GM10248 (cell line): ENCODE measurements around the gene CAPN15.

Experiments
- CTCF ChIA-PET: fragments of 300-600 bp; sonication (Branson Sonifier 250); formaldehyde crosslinking; extraction: SDS; loops from one replicate; lab custom pipeline; 2021; ENCODE audit warnings: antibody characterized with exemption; lab: Yijun Ruan, JAX
- POLR2A ChIA-PET: fragments of 350-650 bp; sonication (Branson Sonifier 250); formaldehyde crosslinking; extraction: SDS; loops from one replicate; lab custom pipeline; 2020; ENCODE audit warnings: antibody characterized with exemption; lab: Yijun Ruan, JAX
- DNase-seq: peaks from one replicate; pipeline ENCODE4 v3.0.0; 2012; ENCODE audit errors: extremely low spot score
- CTCF ChIP-seq: IDR thresholded peaks from 2 replicates; pipeline ENCODE4 v1.5.1; 2012; ENCODE audit warnings: mild to moderate bottlenecking, low read depth; ENCODE audit errors: extremely low read depth, missing control alignments, control extremely low read depth

Gene CAPN15

GRCh38 chr16:521381-522210 lies 5.9 kb upstream of the CAPN15 start:
- POLR2A ChIA-PET, result no interaction called here

GRCh38 chr16:522320-523096 lies 5.0 kb upstream of the CAPN15 start:
- no peak for DNase-seq
- CTCF ChIA-PET, result interaction anchor here (0.9 to 1.8 kb wide), 2 partner anchors 8 to 15 kb away, joined by 3 to 5 read pairs; no protein-coding TSS in a partner anchor
- no peak for TF ChIP-seq CTCF
- POLR2A ChIA-PET, result no interaction called here

More at GRCh38 chr16:521381-522210, 5.9 kb upstream of the CAPN15 start:
- DNase-seq, result no peak
- CTCF ChIA-PET, result interaction anchor here (0.9 to 1.8 kb wide), 2 partner anchors 7 to 16 kb away, joined by 3 to 5 read pairs; no protein-coding TSS in a partner anchor
- no peak for TF ChIP-seq CTCF

- ChIA-PET POLR2A (no interaction called here), CTCF (interaction anchor here (1.8 kb wide), 1 partner anchor 9 kb away, joined by 5 read pairs; no protein-coding TSS in a partner anchor)
- no peak for TF ChIP-seq CTCF
- DNase-seq, result no peak
Measured at GRCh38 chr16:523097-523741, 4.3 kb upstream of the CAPN15 start.

GRCh38 chr16:524274-525040 lies 3.1 kb upstream of the CAPN15 start:
- CTCF ChIA-PET, result no interaction called here
- TF ChIP-seq CTCF, result no peak
- DNase-seq, result no peak
- POLR2A ChIA-PET, result no interaction called here

GRCh38 chr16:525123-525519 lies 2.4 kb upstream of the CAPN15 start:
- POLR2A ChIA-PET, result no interaction called here
- CTCF ChIA-PET, result no interaction called here
- no peak for TF ChIP-seq CTCF
- no peak for DNase-seq
